H9 (cell line): ENCODE data around the gene GET4. TPM values are rescaled to one million over a fixed set of nuclear protein-coding genes. Genes with fewer than 3 reads are reported as not detected.

ENCODE experiments used
- DNase-seq: peaks from one replicate; pipeline ENCODE4 v3.0.0-alpha.2; 2017
- H2AFZ ChIP-seq: one replicate; pipeline ENCODE4 v1.6.1; 2013; ENCODE audit warnings: mild to moderate bottlenecking, low read length, control low read depth, moderate library complexity
- H2AK5ac ChIP-seq: 2 replicates; pipeline ENCODE4 v1.6.1; 2013; ENCODE audit warnings: low read length, control low read depth, mixed read lengths; ENCODE audit not compliant: insufficient read length
- H2BK120ac ChIP-seq: one replicate; pipeline ENCODE4 v1.6.1; 2013; ENCODE audit warnings: low read depth, mild to moderate bottlenecking, low read length, control low read depth, inconsistent platforms; ENCODE audit not compliant: poor library complexity, severe bottlenecking
- H2BK12ac ChIP-seq: 2 replicates; pipeline ENCODE4 v1.6.1; 2013; ENCODE audit warnings: low read length, control low read depth, mixed read lengths, low read depth; ENCODE audit not compliant: insufficient read length
- H2BK15ac ChIP-seq: 2 replicates; pipeline ENCODE4 v1.6.1; 2013; ENCODE audit warnings: low read depth, low read length, control low read depth
- H2BK20ac ChIP-seq: one replicate; pipeline ENCODE4 v1.6.1; 2013; ENCODE audit warnings: low read depth, mild to moderate bottlenecking, low read length, control low read depth, inconsistent platforms; ENCODE audit not compliant: poor library complexity, severe bottlenecking
- H2BK5ac ChIP-seq: 2 replicates; pipeline ENCODE4 v1.6.1; 2013; ENCODE audit warnings: low read length, control low read depth, mixed read lengths; ENCODE audit not compliant: insufficient read length
- H3K14ac ChIP-seq: 2 replicates; pipeline ENCODE4 v1.6.1; 2013; ENCODE audit warnings: low read length, control low read depth; ENCODE audit not compliant: insufficient read depth
- H3K18ac ChIP-seq: 2 replicates; pipeline ENCODE4 v1.6.1; 2013; ENCODE audit warnings: low read depth, mild to moderate bottlenecking, mixed read lengths, low read length, control low read depth; ENCODE audit not compliant: insufficient read length
- H3K23ac ChIP-seq: 2 replicates; pipeline ENCODE4 v1.6.1; 2013; ENCODE audit warnings: low read length, control low read depth, mixed read lengths, low read depth; ENCODE audit not compliant: insufficient read length
- H3K23me2 ChIP-seq: 2 replicates; pipeline ENCODE4 v1.6.1; 2013; ENCODE audit warnings: low read depth, mild to moderate bottlenecking, mixed read lengths, low read length, control low read depth; ENCODE audit not compliant: insufficient read length, poor library complexity, severe bottlenecking
- H3K27ac ChIP-seq: 2 replicates; pipeline ENCODE4 v1.5.1; 2013; ENCODE audit warnings: low read length, control low read depth, mixed read lengths, low read depth; ENCODE audit not compliant: insufficient read length
- H3K27me3 ChIP-seq: 2 replicates; pipeline ENCODE4 v1.6.1; 2013; ENCODE audit warnings: low read length, control low read depth, inconsistent platforms; ENCODE audit not compliant: insufficient read depth
- H3K4ac ChIP-seq: 2 replicates; pipeline ENCODE4 v1.6.1; 2013; ENCODE audit warnings: low read depth, mild to moderate bottlenecking, control low read depth, inconsistent platforms, low read length, moderate library complexity
- H3K4me1 ChIP-seq: 2 replicates; pipeline ENCODE4 v1.6.1; 2013; ENCODE audit warnings: low read length, control low read depth, inconsistent platforms; ENCODE audit not compliant: insufficient read depth
- H3K4me2 ChIP-seq: 2 replicates; pipeline ENCODE4 v1.6.1; 2013; ENCODE audit warnings: low read length, control low read depth, mixed read lengths; ENCODE audit not compliant: insufficient read length, insufficient read depth
- H3K56ac ChIP-seq: 2 replicates; pipeline ENCODE4 v1.6.1; 2013; ENCODE audit warnings: low read depth, mild to moderate bottlenecking, mixed read lengths, low read length, control low read depth; ENCODE audit not compliant: insufficient read length
- H3K79me1 ChIP-seq: 2 replicates; pipeline ENCODE4 v1.6.1; 2013; ENCODE audit warnings: low read depth, mild to moderate bottlenecking, moderate library complexity, low read length, control low read depth, inconsistent platforms; ENCODE audit not compliant: insufficient read depth, poor library complexity, severe bottlenecking
- H3K79me2 ChIP-seq: 2 replicates; pipeline ENCODE4 v1.6.1; 2013; ENCODE audit warnings: low read length, control low read depth, inconsistent platforms; ENCODE audit not compliant: insufficient read depth
- H3K9ac ChIP-seq: 2 replicates; pipeline ENCODE4 v1.6.1; 2013; ENCODE audit warnings: low read length, control low read depth, mixed read lengths; ENCODE audit not compliant: insufficient read length; ENCODE audit errors: extremely low read depth
- H3K9me3 ChIP-seq: one replicate; pipeline ENCODE4 v1.6.1; 2013; ENCODE audit warnings: low read depth, low read length, inconsistent platforms; ENCODE audit not compliant: control insufficient read depth
- H3T11ph ChIP-seq: one replicate; pipeline ENCODE4 v1.6.1; 2013; ENCODE audit warnings: mild to moderate bottlenecking, low read length, control low read depth, inconsistent platforms
- H4K20me1 ChIP-seq: one replicate; pipeline ENCODE4 v1.6.1; 2013; ENCODE audit not compliant: control insufficient read depth, insufficient read length, insufficient read depth
- H4K5ac ChIP-seq: 2 replicates; pipeline ENCODE4 v1.6.1; 2013; ENCODE audit warnings: low read depth, mild to moderate bottlenecking, mixed read lengths, low read length, control low read depth; ENCODE audit not compliant: insufficient read length
- H4K8ac ChIP-seq: replicated peaks from 2 replicates; pipeline ENCODE4 v1.6.1; 2013; ENCODE audit warnings: low read length, control low read depth, mixed read lengths, low read depth; ENCODE audit not compliant: insufficient read length
- H4K91ac ChIP-seq: 2 replicates; pipeline ENCODE4 v1.6.1; 2013; ENCODE audit warnings: low read depth, mild to moderate bottlenecking, moderate library complexity, mixed read lengths, low read length, control low read depth; ENCODE audit not compliant: insufficient read length
- H3K27ac Mint-ChIP-seq, 3 experiments: 2 replicates in 2 of 3; 3 replicates in 1 of 3; pipeline ENCODE4 v1.8.0; 2020 to 2021; ENCODE audit warnings: mixed read lengths in 3 of 3, mild to moderate bottlenecking in 1 of 3, moderate library complexity in 1 of 3
- H3K27me3 Mint-ChIP-seq: 2 replicates; pipeline ENCODE4 v1.8.0; 2021; ENCODE audit warnings: low read depth, mild to moderate bottlenecking, moderate library complexity, mixed read lengths
- H3K36me3 Mint-ChIP-seq, 3 experiments: 2 replicates in 2 of 3; 3 replicates in 1 of 3; pipeline ENCODE4 v1.8.0; 2020 to 2021; ENCODE audit warnings: low read depth in 3 of 3, mixed read lengths in 3 of 3; ENCODE audit not compliant: insufficient read depth in 1 of 3
- H3K4me1 Mint-ChIP-seq, 2 experiments: 2 replicates each; pipeline ENCODE4 v1.8.0; 2020; ENCODE audit warnings: mixed read lengths in 2 of 2
- H3K4me3 Mint-ChIP-seq, 2 experiments: 2 replicates in 1 of 2; 3 replicates in 1 of 2; pipeline ENCODE4 v1.8.0; 2020 to 2021; ENCODE audit warnings: mild to moderate bottlenecking in 2 of 2, mixed read lengths in 2 of 2, moderate library complexity in 1 of 2
- H3K9me3 Mint-ChIP-seq, 2 experiments: 2 replicates in 1 of 2; 3 replicates in 1 of 2; pipeline ENCODE4 v1.8.0; 2020; ENCODE audit warnings: mild to moderate bottlenecking in 2 of 2, mixed read lengths in 2 of 2, moderate library complexity in 1 of 2
- CTCF ChIP-seq: fragments of 200-600 bp; sonication (generic); conservative IDR thresholded peaks from 3 replicates; pipeline ENCODE4 v1.8.0; 2021; ENCODE audit warnings: antibody characterized with exemption, mild to moderate bottlenecking
- WGBS: extraction: QIAGEN DNeasy Blood & Tissue Kit; methylation state at CpG from one replicate; pipeline ENCODE4 v1.1.7; 2013; ENCODE audit warnings: missing lambda C conversion rate, low lambda C conversion rate, mixed read lengths; ENCODE audit not compliant: insufficient read length; ENCODE audit errors: extremely low coverage; 5-methylcytosine and 5-hydroxymethylcytosine counted together
- total RNA-seq: library from RNA; stranded (reverse); gene quantifications from 2 replicates; pipeline ENCODE4 v1.2.1, GENCODE V29; 2021

GET4 gene
- total RNA-seq, 1 experiment from 2014 or later = 70.2 TPM

DNA sequence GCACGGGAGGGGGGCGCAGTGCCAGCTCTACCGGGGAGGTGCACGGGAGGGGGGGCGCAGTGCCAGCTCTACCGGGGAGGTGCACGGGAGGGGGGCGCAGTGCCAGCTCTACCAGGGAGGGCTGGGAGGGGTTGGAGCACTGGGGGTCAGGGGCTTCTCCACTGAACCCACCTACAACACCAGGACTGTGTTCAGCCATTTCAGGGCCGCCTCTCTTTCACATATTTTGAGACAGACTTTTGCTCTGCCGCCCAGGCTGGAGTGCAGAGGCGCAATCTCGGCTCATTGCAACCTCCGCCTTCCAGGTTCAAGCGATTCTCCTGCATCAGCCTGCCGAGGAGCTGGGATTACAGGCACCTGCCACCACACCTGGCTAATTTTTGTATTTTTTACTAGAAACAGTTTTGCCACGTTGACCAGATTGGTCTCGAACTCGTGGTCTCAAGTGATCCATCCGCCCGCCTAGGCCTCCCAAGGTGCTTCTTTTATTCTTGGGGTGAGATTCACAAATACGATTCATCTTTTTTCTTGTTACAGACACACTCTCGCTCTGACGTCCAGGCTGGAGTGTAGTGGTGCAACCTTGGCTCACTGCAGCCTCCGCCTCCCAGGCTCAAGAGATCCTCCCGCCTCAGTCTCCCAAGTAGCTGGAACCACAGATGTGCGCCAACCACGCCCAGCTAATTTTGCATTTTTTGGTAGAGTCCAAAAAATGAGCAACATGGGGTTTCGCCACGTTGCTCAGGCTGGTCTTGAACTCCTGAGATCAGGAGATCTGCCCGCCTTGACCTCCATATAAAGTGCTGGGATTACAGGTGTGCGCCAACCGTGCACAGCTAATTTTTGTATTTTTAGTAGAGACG is 41.1 kb downstream of the GET4 start:
- Histone ChIP-seq H2BK20ac (no peak overlapping the region), H3K14ac (no peak overlapping the region), H3K23ac (no peak overlapping the region), H4K20me1 (no peaks in the 10 kb centered on the region), H4K91ac (no peak overlapping the region), H2BK12ac (no peak overlapping the region), H3K9me3 (no peaks in the 10 kb centered on the region), H3K79me1 (no peaks in the 10 kb centered on the region), H4K8ac (no peak overlapping the region), H3K56ac (no peak overlapping the region), H2AFZ (no peak overlapping the region), H3K9ac (no peak overlapping the region), H2BK5ac (no peak overlapping the region), H2BK120ac (no peak overlapping the region), H3K4me2 (no peak overlapping the region), H4K5ac (no peak overlapping the region), H3K4ac (no peak overlapping the region), H3K79me2 (no peaks in the 10 kb centered on the region), H3K27ac (no peak overlapping the region), H3T11ph (no peak overlapping the region), H2BK15ac (no peak overlapping the region), H2AK5ac (no peak overlapping the region), H3K18ac (no peak overlapping the region), H3K4me1 (no peaks in the 10 kb centered on the region), H3K27me3 (no peaks in the 10 kb centered on the region), H3K23me2 (no peaks in the 10 kb centered on the region)
- Mint-ChIP-seq H3K9me3 (no peaks in the 10 kb centered on the region; a peak in 1 of 5 replicates), H3K27me3 (no peaks in the 10 kb centered on the region; the same call in 1 of the 2 replicates), H3K4me1 (peaks cover 4% of the 10 kb centered on the region in 2 experiments; a peak in 3 of 4 replicates), H3K4me3 (no peak overlapping the region), H3K36me3 (no peaks in the 10 kb centered on the region), H3K27ac (no peak overlapping the region)
- DNase-seq = no peak
- no peak for TF ChIP-seq CTCF
- WGBS = no CpG with 5 or more reads among the region's 33 CpGs
